Sigmoid colon (tissue), 7 donors: ENCODE results near the gene METTL26. TPM values are rescaled to one million over a fixed set of nuclear protein-coding genes. Genes with fewer than 3 reads are reported as not detected.

ENCODE experiments used
- DNase-seq: peaks from one replicate; pipeline ENCODE4 v3.0.0-alpha.2; 2019
- H3K27ac ChIP-seq, 4 donors: fragments of 200-600 bp; sonication (generic); one replicate each; pipeline ENCODE4 v1.5.1; 2016 to 2019; ENCODE audit warnings: mild to moderate bottlenecking in 1 of 4
- H3K27me3 ChIP-seq, 3 donors: fragments of 200-600 bp; sonication (generic); one replicate each; pipeline ENCODE4 v1.5.1; 2019; ENCODE audit warnings: mild to moderate bottlenecking in 1 of 3
- H3K36me3 ChIP-seq, 4 donors: fragments of 200-600 bp; sonication (generic); one replicate each; pipeline ENCODE4 v1.5.1; 2016 to 2019
- H3K4me1 ChIP-seq, 4 donors: fragments of 200-600 bp; sonication (generic); one replicate each; pipeline ENCODE4 v1.5.1; 2017 to 2019
- H3K4me3 ChIP-seq, 4 donors: fragments of 200-600 bp; sonication (generic); one replicate each; pipeline ENCODE4 v1.5.1; 2017 to 2019; ENCODE audit warnings: mild to moderate bottlenecking in 2 of 4, moderate library complexity in 1 of 4
- H3K9me3 ChIP-seq, 4 donors: fragments of 200-600 bp in 3 of 4; sonication (generic) in 3 of 4; one replicate each; pipeline versions ENCODE4 v1.5.1 to v1.6.1; 2013 to 2019
- EP300 ChIP-seq, 4 donors: sonication (generic); formaldehyde crosslinking; IDR thresholded peaks; one replicate each; pipeline ENCODE4 v1.6.1; 2017; ENCODE audit warnings: antibody characterized with exemption in 4 of 4
- POLR2A ChIP-seq, 2 donors: fragments of 450-650 bp; IDR thresholded peaks; one replicate each; pipeline ENCODE4 v1.6.1; 2016; ENCODE audit warnings: antibody characterized with exemption in 2 of 2, mild to moderate bottlenecking in 2 of 2, moderate library complexity in 2 of 2
- POLR2AphosphoS5 ChIP-seq, 4 donors: sonication (generic); formaldehyde crosslinking; IDR thresholded peaks; one replicate each; pipeline ENCODE4 v1.6.1; 2017; ENCODE audit warnings: antibody characterized with exemption in 4 of 4
- WGBS, 2 donors: extraction: QIAGEN DNeasy Blood & Tissue Kit; methylation state at CpG; one replicate each; pipeline ENCODE4 v1.1.7; 2013; 5-methylcytosine and 5-hydroxymethylcytosine counted together
- intact Hi-C: fragments of 100-400 bp; cut with DNase I; formaldehyde crosslinking; loops from one replicate; pipeline ENCODE4 v1.15.1; 2023
- polyA plus RNA-seq, 3 donors: library from polyadenylated mRNA; stranded (reverse); fragments of 200-250 nt; gene quantifications; one replicate each; pipeline ENCODE4 v1.2.3, GENCODE V29; 2013
- total RNA-seq, 4 donors: library from RNA; depleted of rRNA; stranded (reverse); fragments of >200 nt; gene quantifications; one replicate each; pipeline ENCODE4 v1.1.0, GENCODE V29; 2016
- TF ChIP-seq, protein P1 (sequence below), 4 experiments: fragments of 450-650 bp in 3 of 4; fragments of 200-600 bp in 1 of 4; IDR thresholded peaks; one replicate each; pipeline ENCODE4 v1.5.1; 2016 to 2019; ENCODE audit warnings: antibody characterized with exemption in 4 of 4, mild to moderate bottlenecking in 3 of 4, moderate library complexity in 2 of 4
- donor health status: healthy with polysubstance abuse.
- donor health status: Bipolar disorder and iron deficiency.
- donor health status: healthy.

The METTL26 gene
- total and polyA plus RNA-seq, 7 donors: 79.5 to 163 (median 132) TPM

DNA sequence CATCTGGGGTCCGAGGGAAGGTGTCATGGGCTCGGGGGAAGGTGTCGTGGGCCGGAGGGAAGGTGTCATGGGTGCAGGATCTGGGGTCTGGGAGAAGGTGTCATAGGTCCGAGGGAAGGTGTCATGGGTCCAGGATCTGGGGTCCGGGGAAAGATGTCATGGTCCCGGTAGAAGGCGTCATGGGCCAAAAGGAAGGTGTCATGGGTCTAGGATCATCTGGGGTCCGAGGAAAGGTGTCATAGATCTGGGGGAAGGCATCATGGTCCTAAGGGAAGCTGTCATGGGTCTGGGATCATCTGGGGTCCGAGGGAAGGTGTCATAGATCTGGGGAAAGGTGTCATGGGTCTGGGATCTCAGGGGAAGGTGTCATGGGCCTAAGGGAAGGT, 45.3 kb downstream of the METTL26 start:
- Histone ChIP-seq H3K9me3 (no peaks in the 10 kb centered on the region), H3K27me3 (no peaks in the 10 kb centered on the region), H3K36me3 (peaks cover 0 to 4% (median 0%) of the 10 kb centered on the region in 4 donors), H3K27ac (peak overlapping the region in 3 of 4 donors; percentile 85 to 95 (median 85)), H3K4me3 (peak overlapping the region; percentile 58 to 97 (median 74)), H3K4me1 (peaks cover 0 to 45% (median 42%) of the 10 kb centered on the region in 4 donors)
- no peak for TF ChIP-seq POLR2A (IDR thresholded peaks at IDR 0.05)
- no peak for TF ChIP-seq EP300 (IDR thresholded peaks at IDR 0.05)
- TF ChIP-seq, protein P1, sequence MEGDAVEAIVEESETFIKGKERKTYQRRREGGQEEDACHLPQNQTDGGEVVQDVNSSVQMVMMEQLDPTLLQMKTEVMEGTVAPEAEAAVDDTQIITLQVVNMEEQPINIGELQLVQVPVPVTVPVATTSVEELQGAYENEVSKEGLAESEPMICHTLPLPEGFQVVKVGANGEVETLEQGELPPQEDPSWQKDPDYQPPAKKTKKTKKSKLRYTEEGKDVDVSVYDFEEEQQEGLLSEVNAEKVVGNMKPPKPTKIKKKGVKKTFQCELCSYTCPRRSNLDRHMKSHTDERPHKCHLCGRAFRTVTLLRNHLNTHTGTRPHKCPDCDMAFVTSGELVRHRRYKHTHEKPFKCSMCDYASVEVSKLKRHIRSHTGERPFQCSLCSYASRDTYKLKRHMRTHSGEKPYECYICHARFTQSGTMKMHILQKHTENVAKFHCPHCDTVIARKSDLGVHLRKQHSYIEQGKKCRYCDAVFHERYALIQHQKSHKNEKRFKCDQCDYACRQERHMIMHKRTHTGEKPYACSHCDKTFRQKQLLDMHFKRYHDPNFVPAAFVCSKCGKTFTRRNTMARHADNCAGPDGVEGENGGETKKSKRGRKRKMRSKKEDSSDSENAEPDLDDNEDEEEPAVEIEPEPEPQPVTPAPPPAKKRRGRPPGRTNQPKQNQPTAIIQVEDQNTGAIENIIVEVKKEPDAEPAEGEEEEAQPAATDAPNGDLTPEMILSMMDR (IDR thresholded peaks at IDR 0.05): no peak
- no peak for TF ChIP-seq POLR2AphosphoS5 (IDR thresholded peaks at IDR 0.05)
- 13 to 54% methylated on average over 10 of the region's 10 CpGs for WGBS, 2 donors
- DNase-seq: peak; percentile 65
- intact Hi-C loops: no loop called here

DNA sequence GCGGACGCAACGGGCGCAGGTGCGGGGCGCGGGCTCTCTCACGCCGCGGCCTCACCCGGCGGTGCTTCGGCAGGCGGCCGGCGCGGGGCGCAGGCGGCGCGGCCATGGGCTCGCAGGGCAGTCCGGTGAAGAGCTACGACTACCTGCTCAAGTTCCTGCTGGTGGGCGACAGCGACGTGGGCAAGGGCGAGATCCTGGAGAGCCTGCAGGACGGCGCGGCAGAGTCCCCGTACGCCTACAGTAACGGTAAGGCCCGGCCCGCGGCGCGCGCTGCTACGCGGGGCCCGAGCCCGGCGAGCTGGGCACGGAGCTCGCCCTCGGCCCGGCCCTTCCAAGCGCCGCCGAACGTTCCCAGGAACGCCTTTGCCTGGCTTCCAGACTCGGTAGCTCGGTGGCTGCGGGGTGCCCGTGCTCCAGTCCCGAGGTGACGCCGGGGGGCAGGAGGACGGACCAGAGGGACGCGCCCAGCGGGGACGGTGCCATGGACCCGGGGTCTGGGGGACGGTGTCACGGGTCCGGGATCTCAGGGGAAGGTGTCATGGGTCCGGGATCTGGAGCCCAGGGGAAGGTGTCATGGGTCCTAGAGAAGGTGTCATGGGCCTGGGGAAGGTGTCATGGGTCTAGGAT, 45.8 kb downstream of the METTL26 start:
- peaks cover 0 to 4% (median 0%) of the 10 kb centered on the region in 4 donors for H3K36me3 ChIP-seq
- TF ChIP-seq EP300 (IDR thresholded peaks at IDR 0.05) (no peak), POLR2AphosphoS5 (IDR thresholded peaks at IDR 0.05) (no peak), POLR2A (IDR thresholded peaks at IDR 0.05) (no peak)
- TF ChIP-seq, protein P1 (IDR thresholded peaks at IDR 0.05): no peak
- H3K4me3 ChIP-seq: peak overlapping the region; percentile 58 to 97 (median 74)
- 0 to 1% methylated on average over 71 of the region's 71 CpGs for WGBS, 2 donors
- H3K27me3 ChIP-seq: peaks cover 0 to 5% (median 2%) of the 10 kb centered on the region in 3 donors
- H3K4me1 ChIP-seq: peaks cover 0 to 45% (median 42%) of the 10 kb centered on the region in 4 donors
- DNase-seq: peak; percentile 78
- intact Hi-C loops: no loop called here
- peak overlapping the region; percentile 85 to 95 (median 85) for H3K27ac ChIP-seq
- no peaks in the 10 kb centered on the region for H3K9me3 ChIP-seq

GRCh38 chr16:589658-590187, 46.4 kb downstream of the METTL26 start, which contains the start of gene RAB40C:
TSS of gene RAB40C (plus strand) at chr16:590066. CDS start at chr16:590292, 226 bp downstream.
- peaks cover 0 to 45% (median 42%) of the 10 kb centered on the region in 4 donors for H3K4me1 ChIP-seq
- peak within 1 kb of the TSS; percentile 95 to 99 (median 96) for H3K27ac ChIP-seq
- intact Hi-C loops: loop anchor here (1.0 to 2.0 kb wide), 4 partner anchors 19 to 91 kb away; partner anchors contain the start of genes METTL26 and STUB1
- DNase-seq: peak; percentile 100
- H3K9me3 ChIP-seq: no peaks in the 10 kb centered on the region
- H3K4me3 ChIP-seq: peak within 1 kb of the TSS; percentile 62 to 97 (median 90)
- peaks cover 0 to 7% (median 3%) of the 10 kb centered on the region in 3 donors for H3K27me3 ChIP-seq
- H3K36me3 ChIP-seq: peaks cover 0 to 4% (median 0%) of the 10 kb centered on the region in 4 donors
- WGBS, 2 donors: 1% methylated on average over 67 of the region's 67 CpGs
- TF ChIP-seq EP300 (IDR thresholded peaks at IDR 0.05) (no peak), POLR2A (IDR thresholded peaks at IDR 0.05) (no peak), POLR2AphosphoS5 (IDR thresholded peaks at IDR 0.05) (no peak)
- TF ChIP-seq, protein P1 (IDR thresholded peaks at IDR 0.05): no peak

GRCh38 chr16:588889-589657, 47.0 kb downstream of the METTL26 start:
- Histone ChIP-seq H3K4me1 (peaks cover 0 to 45% (median 42%) of the 10 kb centered on the region in 4 donors), H3K27me3 (peaks cover 0 to 7% (median 3%) of the 10 kb centered on the region in 3 donors), H3K9me3 (no peaks in the 10 kb centered on the region), H3K36me3 (peaks cover 0 to 4% (median 0%) of the 10 kb centered on the region in 4 donors), H3K27ac (peak overlapping the region; percentile 95 to 99 (median 96)), H3K4me3 (peak overlapping the region; percentile 62 to 97 (median 82))
- 1% methylated on average over 107 of the region's 107 CpGs for WGBS, 2 donors
- peak; percentile 98 for DNase-seq
- TF ChIP-seq POLR2A (IDR thresholded peaks at IDR 0.05): peak; percentile 57 to 68
- TF ChIP-seq, protein P1 (IDR thresholded peaks at IDR 0.05): no peak
- peak; percentile 84 to 93 (median 88) for TF ChIP-seq POLR2AphosphoS5 (IDR thresholded peaks at IDR 0.05)
- no peak for TF ChIP-seq EP300 (IDR thresholded peaks at IDR 0.05)
- intact Hi-C loops: loop anchor here (1.0 to 2.0 kb wide), 4 partner anchors 19 to 91 kb away; partner anchors contain the start of genes METTL26 and STUB1
